Skeletal muscle cell (primary cell): ENCODE measurements around the gene CYP4F3.

Experiments used
- DNase-seq: peaks from one replicate; pipeline ENCODE4 v3.0.0-alpha.2; 2010; ENCODE audit warnings: low read depth
- H3K4me3 ChIP-seq: 2 replicates; pipeline ENCODE4 v1.5.1; 2011; ENCODE audit warnings: low read depth, mild to moderate bottlenecking, control low read depth, low read length, moderate library complexity

Gene CYP4F3

DNA sequence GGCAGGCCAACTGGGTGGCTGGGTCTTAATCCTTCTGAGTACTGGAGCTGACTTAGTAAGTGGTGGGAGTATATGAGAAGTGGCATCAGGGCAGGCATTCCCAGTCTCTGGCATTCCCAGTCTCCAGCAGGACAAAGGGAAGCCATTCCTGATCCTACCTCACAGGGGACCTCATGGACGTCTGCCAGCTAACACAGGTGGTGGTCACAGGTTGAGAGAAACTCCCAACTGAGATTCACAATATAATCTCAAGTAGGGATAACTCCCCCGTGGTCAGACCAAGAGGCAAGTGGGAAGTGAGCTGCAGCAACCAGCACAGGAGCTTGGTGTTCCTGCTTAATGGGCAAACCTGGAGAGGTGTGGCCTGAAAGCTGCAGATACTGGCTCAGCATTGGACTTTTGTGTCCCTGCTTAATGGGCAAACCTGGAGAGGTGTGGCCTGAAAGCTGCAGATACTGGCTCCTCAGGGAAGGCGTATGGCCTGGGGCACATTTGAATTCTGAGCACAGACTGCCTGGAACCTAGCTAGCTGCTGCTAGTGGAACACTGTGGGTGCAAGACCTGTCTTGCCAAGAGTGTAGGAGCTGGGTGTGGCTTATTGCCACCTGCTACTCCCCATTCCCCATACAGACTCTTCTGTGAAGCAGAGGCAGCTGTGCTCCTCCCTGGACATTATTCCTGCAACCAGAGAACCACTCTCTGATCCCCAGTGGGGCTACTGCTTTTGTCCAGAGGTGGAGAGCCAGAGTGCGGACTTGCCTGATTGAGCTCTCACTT is 61.2 kb downstream of the CYP4F3 start:
- no peak overlapping the region for H3K4me3 ChIP-seq
- DNase-seq: no peak

- no peak for DNase-seq
- no peak overlapping the region for H3K4me3 ChIP-seq
Observed at GRCh38 chr19:15702534-15702930, 61.8 kb downstream of the CYP4F3 start.
